ENCODE data around the gene VMP1. TPM values are rescaled to one million over a fixed set of nuclear protein-coding genes. Genes with fewer than 3 reads are reported as not detected.
"Not testable (repeated sequence)": the region's sequence is repeated elsewhere in the genome, so short reads cannot be mapped to it uniquely, and the experiment has no call there.

VMP1 gene
- total RNA-seq, 2 donors from 2014 or later: 236 to 324 TPM

GRCh38 chr17:59811209-59811608 lies 103.8 kb downstream of the VMP1 start:
- H3K27ac Mint-ChIP-seq: no peak overlapping the region
- peaks cover 18% of the 10 kb centered on the region for H3K4me1 Mint-ChIP-seq (ENCODE audit: low read depth)
- no peaks in the 10 kb centered on the region for H3K27me3 Mint-ChIP-seq (ENCODE audit: low read depth)
- peaks cover 8 to 22% of the 10 kb centered on the region in 2 donors for H3K36me3 Mint-ChIP-seq (ENCODE audit: insufficient read depth in 2 of 2)
- no peak for ATAC-seq (replicated peaks in 1 of 2)
- H3K9me3 Mint-ChIP-seq: no peaks in the 10 kb centered on the region
- DNase-seq: no peak
- no peak overlapping the region for H3K4me3 Mint-ChIP-seq

GRCh38 chr17:59812139-59812538 lies 104.7 kb downstream of the VMP1 start:
- no peak for DNase-seq
- no peak for ATAC-seq (replicated peaks in 1 of 2)
- Mint-ChIP-seq H3K36me3 (ENCODE audit: insufficient read depth in 2 of 2) (peaks cover 8 to 26% of the 10 kb centered on the region in 2 donors), H3K27ac (peak overlapping the region; percentile 52), H3K9me3 (no peaks in the 10 kb centered on the region), H3K4me1 (ENCODE audit: low read depth) (peaks cover 18% of the 10 kb centered on the region), H3K27me3 (ENCODE audit: low read depth) (no peaks in the 10 kb centered on the region), H3K4me3 (peak overlapping the region; percentile 27 to 51)

GRCh38 chr17:59814276-59814675 lies 106.8 kb downstream of the VMP1 start:
- no peak for DNase-seq
- Mint-ChIP-seq H3K27me3 (ENCODE audit: low read depth) (no peaks in the 10 kb centered on the region), H3K9me3 (no peaks in the 10 kb centered on the region), H3K36me3 (ENCODE audit: insufficient read depth in 2 of 2) (peaks cover 8 to 22% of the 10 kb centered on the region in 2 donors), H3K4me1 (ENCODE audit: low read depth) (peaks cover 18% of the 10 kb centered on the region), H3K27ac (peak overlapping the region; percentile 74), H3K4me3 (no peak overlapping the region)
- no peak for ATAC-seq (replicated peaks in 1 of 2)

- H3K27me3 Mint-ChIP-seq (ENCODE audit: low read depth): no peaks in the 10 kb centered on the region
- peaks cover 22% of the 10 kb centered on the region for H3K4me1 Mint-ChIP-seq (ENCODE audit: low read depth)
- H3K27ac Mint-ChIP-seq: peak overlapping the region; percentile 74
- peaks cover 8 to 23% of the 10 kb centered on the region in 2 donors for H3K36me3 Mint-ChIP-seq (ENCODE audit: insufficient read depth in 2 of 2)
- DNase-seq: no peak
- H3K9me3 Mint-ChIP-seq: no peaks in the 10 kb centered on the region
- no peak overlapping the region for H3K4me3 Mint-ChIP-seq
- ATAC-seq (replicated peaks in 1 of 2): no peak
Measured at GRCh38 chr17:59814685-59815084, 107.2 kb downstream of the VMP1 start.

GRCh38 chr17:59815965-59816364 lies 108.5 kb downstream of the VMP1 start:
- no peak for ATAC-seq (replicated peaks in 1 of 2)
- peaks cover 0 to 3% of the 10 kb centered on the region in 2 donors for H3K9me3 Mint-ChIP-seq
- peaks cover 14 to 27% of the 10 kb centered on the region in 2 donors for H3K36me3 Mint-ChIP-seq (ENCODE audit: insufficient read depth in 2 of 2)
- H3K4me1 Mint-ChIP-seq (ENCODE audit: low read depth): peaks cover 31% of the 10 kb centered on the region
- no peaks in the 10 kb centered on the region for H3K27me3 Mint-ChIP-seq (ENCODE audit: low read depth)
- peak overlapping the region; percentile 20 for H3K27ac Mint-ChIP-seq
- DNase-seq: no peak
- no peak overlapping the region for H3K4me3 Mint-ChIP-seq

GRCh38 chr17:59825533-59826322 lies 118.3 kb downstream of the VMP1 start:
- peak; percentile 58 to 64 for ATAC-seq (replicated peaks in 1 of 2)
- no peaks in the 10 kb centered on the region for H3K9me3 Mint-ChIP-seq
- peak overlapping the region; percentile 100 for H3K27ac Mint-ChIP-seq
- peaks cover 75% of the 10 kb centered on the region for H3K4me1 Mint-ChIP-seq (ENCODE audit: low read depth)
- DNase-seq: peak; percentile 62 to 64
- H3K36me3 Mint-ChIP-seq (ENCODE audit: insufficient read depth in 2 of 2): peaks cover 15 to 31% of the 10 kb centered on the region in 2 donors
- peak overlapping the region; percentile 77 to 100 for H3K4me3 Mint-ChIP-seq
- no peaks in the 10 kb centered on the region for H3K27me3 Mint-ChIP-seq (ENCODE audit: low read depth)

GRCh38 chr17:59826706-59827453 lies 119.4 kb downstream of the VMP1 start:
- peak overlapping the region; percentile 100 for H3K27ac Mint-ChIP-seq
- peak overlapping the region; percentile 77 to 100 for H3K4me3 Mint-ChIP-seq
- DNase-seq: no peak
- peaks cover 85% of the 10 kb centered on the region for H3K4me1 Mint-ChIP-seq (ENCODE audit: low read depth)
- H3K27me3 Mint-ChIP-seq (ENCODE audit: low read depth): no peaks in the 10 kb centered on the region
- H3K36me3 Mint-ChIP-seq (ENCODE audit: insufficient read depth in 2 of 2): peaks cover 15 to 31% of the 10 kb centered on the region in 2 donors
- H3K9me3 Mint-ChIP-seq: no peaks in the 10 kb centered on the region
- no peak for ATAC-seq (replicated peaks in 1 of 2)

- ATAC-seq (replicated peaks in 1 of 2) (peak in 1 of 2 donors; percentile 6), DNase-seq (peak in 1 of 2 donors; percentile 36)
- peak overlapping the region; percentile 100 for H3K27ac Mint-ChIP-seq
- no peaks in the 10 kb centered on the region for H3K9me3 Mint-ChIP-seq
- peaks cover 13 to 24% of the 10 kb centered on the region in 2 donors for H3K36me3 Mint-ChIP-seq (ENCODE audit: insufficient read depth in 2 of 2)
- peak overlapping the region; percentile 77 to 100 for H3K4me3 Mint-ChIP-seq
- H3K4me1 Mint-ChIP-seq (ENCODE audit: low read depth): peaks cover 89% of the 10 kb centered on the region
- H3K27me3 Mint-ChIP-seq (ENCODE audit: low read depth): no peaks in the 10 kb centered on the region
Measured at GRCh38 chr17:59827721-59828477, 120.4 kb downstream of the VMP1 start.

GRCh38 chr17:59828478-59828760 lies 121.0 kb downstream of the VMP1 start:
- ATAC-seq (replicated peaks in 1 of 2) (no peak), DNase-seq (no peak)
- peak overlapping the region; percentile 77 to 100 for H3K4me3 Mint-ChIP-seq
- H3K27me3 Mint-ChIP-seq (ENCODE audit: low read depth): no peaks in the 10 kb centered on the region
- H3K4me1 Mint-ChIP-seq (ENCODE audit: low read depth): peaks cover 91% of the 10 kb centered on the region
- H3K36me3 Mint-ChIP-seq (ENCODE audit: insufficient read depth in 2 of 2): peaks cover 13 to 23% of the 10 kb centered on the region in 2 donors
- peak overlapping the region; percentile 100 for H3K27ac Mint-ChIP-seq
- H3K9me3 Mint-ChIP-seq: no peaks in the 10 kb centered on the region

- not testable (repeated sequence) for H3K27me3 Mint-ChIP-seq (ENCODE audit: low read depth); H3K9me3 Mint-ChIP-seq
- peaks cover 11 to 22% of the 10 kb centered on the region in 2 donors for H3K36me3 Mint-ChIP-seq (ENCODE audit: insufficient read depth in 2 of 2)
- H3K4me3 Mint-ChIP-seq: peak overlapping the region; percentile 77 to 100
- H3K4me1 Mint-ChIP-seq (ENCODE audit: low read depth): peaks cover 91% of the 10 kb centered on the region
- H3K27ac Mint-ChIP-seq: peak overlapping the region; percentile 100
- peak; percentile 20 for ATAC-seq (replicated peaks in 1 of 2)
- DNase-seq: peak; percentile 58 to 61
Measured at GRCh38 chr17:59828819-59829216, 121.4 kb downstream of the VMP1 start.

GRCh38 chr17:59829217-59830006 lies 122.0 kb downstream of the VMP1 start:
- peaks cover 94% of the 10 kb centered on the region for H3K4me1 Mint-ChIP-seq (ENCODE audit: low read depth)
- H3K9me3 Mint-ChIP-seq: no peaks in the 10 kb centered on the region
- ATAC-seq (replicated peaks in 1 of 2): peak; percentile 75
- H3K4me3 Mint-ChIP-seq: peak overlapping the region; percentile 77 to 100
- peaks cover 11 to 24% of the 10 kb centered on the region in 2 donors for H3K36me3 Mint-ChIP-seq (ENCODE audit: insufficient read depth in 2 of 2)
- peak overlapping the region; percentile 100 for H3K27ac Mint-ChIP-seq
- no peaks in the 10 kb centered on the region for H3K27me3 Mint-ChIP-seq (ENCODE audit: low read depth)
- peak; percentile 73 to 76 for DNase-seq

GRCh38 chr17:59830007-59830630 lies 122.7 kb downstream of the VMP1 start:
- H3K27me3 Mint-ChIP-seq (ENCODE audit: low read depth): no peaks in the 10 kb centered on the region
- H3K4me1 Mint-ChIP-seq (ENCODE audit: low read depth): peaks cover 92% of the 10 kb centered on the region
- DNase-seq (peak; percentile 58 to 61), ATAC-seq (replicated peaks in 1 of 2) (peak in 1 of 2 donors; percentile 3)
- no peaks in the 10 kb centered on the region for H3K9me3 Mint-ChIP-seq
- peak overlapping the region; percentile 100 for H3K27ac Mint-ChIP-seq
- H3K36me3 Mint-ChIP-seq (ENCODE audit: insufficient read depth in 2 of 2): peaks cover 11 to 24% of the 10 kb centered on the region in 2 donors
- peak overlapping the region; percentile 77 to 100 for H3K4me3 Mint-ChIP-seq
